GM18517 (cell line): ENCODE results near the gene MMAB.
A peak's percentile ranks its signal among the peaks of the same experiment; 100 is the strongest.

Source experiments
- ATAC-seq: cut with Tn5 transposase; IDR thresholded peaks from one replicate; pipeline ENCODE4 v1.9.1; 2021; ENCODE audit warnings: mild to moderate bottlenecking, moderate library complexity; ENCODE audit not compliant: unreplicated experiment

Gene MMAB

DNA sequence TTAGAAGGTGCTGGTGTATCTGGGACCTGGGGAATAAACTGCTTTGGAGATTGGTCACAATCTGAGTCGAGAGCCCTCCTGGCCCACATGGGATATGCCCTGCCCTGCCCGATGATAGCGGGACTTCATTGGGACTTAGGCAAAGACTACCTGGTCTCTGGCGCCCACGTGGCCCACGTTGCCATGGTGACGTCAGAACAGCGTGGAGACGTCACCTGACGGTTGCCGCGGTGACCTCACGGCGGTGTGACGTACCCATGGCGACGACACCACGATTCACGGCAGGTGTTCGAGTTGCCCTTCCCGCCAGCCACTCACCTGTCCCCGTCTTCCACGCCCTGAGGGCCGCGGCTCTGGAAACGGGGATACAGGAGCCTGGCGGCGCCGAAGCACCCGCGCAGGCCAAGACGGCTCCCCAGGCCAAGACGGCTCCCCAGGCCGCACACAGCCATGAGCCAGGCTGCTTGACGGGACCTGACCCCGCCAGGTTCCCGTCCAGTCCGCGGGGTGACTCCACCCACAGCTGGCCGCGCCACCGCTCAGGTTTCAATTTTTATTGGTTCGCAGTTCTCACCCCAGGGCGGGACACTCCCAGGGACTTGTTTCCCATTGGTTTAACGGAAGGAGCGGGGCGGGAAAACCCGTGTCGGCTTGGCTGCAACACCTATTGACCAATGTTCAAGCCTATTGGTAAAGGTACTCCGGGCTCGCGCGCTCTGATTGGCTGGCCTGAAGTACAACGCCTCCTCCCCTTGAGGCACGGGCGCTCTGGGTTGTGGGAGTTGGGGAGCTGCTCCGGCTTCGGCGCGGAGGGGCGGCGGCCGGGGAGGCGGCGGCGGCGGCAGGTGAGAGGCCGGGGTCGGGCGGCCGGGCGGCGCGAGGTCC lies at the start of gene MMAB, which contains the start of gene MVK:
MMAB (minus strand) TSS at position 476 of the 885 bp plus-strand sequence; CDS start at position 452, 24 bp downstream.
MVK (plus strand) TSS at position 766 of the 885 bp plus-strand sequence. CDS start 1,029 bp downstream, outside the sequence.
- ATAC-seq = peak; percentile 95

DNA sequence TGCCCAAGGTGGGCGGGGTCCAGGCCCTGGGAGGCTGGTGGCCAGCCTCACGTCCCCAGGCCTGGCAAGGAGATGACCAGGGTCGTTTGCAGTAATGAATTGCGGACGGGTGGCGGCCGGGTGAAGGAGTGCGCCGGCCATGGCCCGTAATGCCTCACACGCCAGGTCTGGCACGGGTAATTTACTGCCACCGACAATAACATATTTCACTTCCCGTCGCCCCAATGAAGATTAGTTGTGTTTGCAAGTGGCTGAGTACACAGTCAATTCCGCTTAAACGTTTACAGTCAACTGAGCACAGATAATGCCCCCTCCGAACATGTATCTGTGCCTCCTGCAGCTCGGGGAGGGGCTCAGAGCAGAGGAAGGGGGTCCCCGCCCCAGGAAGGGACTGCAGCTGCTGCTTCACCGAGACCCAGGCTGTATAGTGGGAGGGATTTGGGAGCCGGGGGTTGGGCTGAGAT lies 48.6 kb upstream of the MMAB start:
- ATAC-seq = no peak

DNA sequence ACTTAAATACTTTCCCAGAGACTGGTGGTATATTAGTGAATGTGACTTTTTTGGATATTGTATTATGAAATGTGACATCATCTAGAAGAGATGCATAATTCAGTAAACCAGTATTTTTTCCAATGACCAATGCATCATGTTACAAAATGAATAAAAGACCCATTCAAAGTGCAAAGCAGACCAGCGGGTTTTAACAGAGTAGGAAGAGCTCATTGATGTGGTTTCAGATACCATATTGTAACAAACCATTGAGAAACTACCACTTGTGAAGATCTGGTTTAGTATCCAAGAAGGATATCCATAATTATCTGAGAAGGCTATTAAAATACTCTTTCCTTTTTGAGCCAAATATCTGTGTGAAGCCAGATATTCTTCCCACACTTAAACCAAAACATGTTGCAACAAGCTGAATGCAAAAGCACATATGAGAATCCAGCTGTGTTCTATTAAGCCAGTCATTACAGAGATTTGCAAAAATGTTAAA lies 47.9 kb upstream of the MMAB start:
- ATAC-seq = no peak

DNA sequence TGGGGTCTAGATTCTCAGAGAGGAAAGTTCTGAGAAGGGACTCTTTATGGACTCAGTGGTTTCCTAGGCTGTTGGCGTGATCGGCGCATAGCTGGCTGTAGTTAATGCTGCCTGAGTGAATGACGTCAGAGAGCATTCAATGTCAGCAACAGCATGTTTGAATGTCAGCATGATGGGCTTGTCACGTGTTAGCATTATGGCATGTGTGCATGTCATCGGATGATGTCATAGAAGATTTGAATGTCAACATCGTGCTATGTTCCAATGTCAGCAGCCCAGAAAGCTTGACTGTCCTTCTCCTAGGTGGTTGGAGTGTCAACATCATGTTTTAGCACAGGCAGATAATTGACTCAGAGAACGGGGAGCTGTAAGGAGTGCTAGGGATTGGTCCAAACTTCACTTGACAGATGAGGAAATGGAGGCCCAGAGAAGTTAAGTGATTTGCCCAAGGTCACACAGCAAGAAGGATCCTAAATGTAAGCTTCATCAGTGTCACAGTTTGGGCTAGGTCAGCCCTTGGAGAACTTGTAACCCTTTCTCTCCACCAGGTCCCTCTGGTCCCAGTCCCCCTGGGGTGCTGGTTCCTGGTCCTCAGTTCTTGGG lies 45.8 kb upstream of the MMAB start:
- no peak for ATAC-seq

DNA sequence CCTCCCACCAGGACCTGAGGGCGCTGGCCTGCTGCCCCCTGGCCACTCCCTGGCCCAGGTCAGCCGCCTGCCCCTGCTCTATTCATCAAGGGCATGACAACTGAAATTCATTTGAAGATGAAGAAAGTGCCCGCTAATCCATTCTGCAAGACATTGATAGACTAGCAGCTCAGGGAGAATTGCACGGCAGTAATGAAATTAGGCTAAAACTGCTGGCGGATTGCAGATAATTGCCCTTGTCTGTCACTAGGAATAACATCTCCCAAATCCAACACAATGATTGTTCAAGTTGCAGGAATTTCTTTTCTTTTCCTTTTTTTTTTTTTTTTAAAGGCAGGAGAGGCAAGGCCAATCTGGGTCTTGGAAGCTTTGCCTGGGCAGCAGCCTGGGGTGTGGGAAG lies 44.8 kb upstream of the MMAB start:
- no peak for ATAC-seq

DNA sequence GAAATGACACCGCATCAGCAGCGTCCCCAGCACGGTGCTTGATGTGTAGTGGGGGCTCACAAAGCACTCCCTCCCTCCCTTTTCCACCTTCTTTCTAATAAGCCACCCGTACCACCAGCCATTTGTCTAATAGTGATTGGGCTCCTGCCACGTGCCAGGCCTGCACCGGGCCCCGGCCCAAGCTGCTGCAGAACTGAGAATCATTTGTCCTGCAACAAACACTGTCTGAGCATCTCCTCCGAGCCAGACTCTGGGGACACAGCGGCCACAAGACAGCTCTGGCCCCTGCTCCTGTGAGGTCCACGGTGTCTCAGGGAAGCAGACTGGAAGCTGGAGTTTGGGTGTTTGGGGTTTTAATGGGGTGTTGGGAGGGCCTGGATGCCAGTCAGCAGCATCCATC lies 44.2 kb upstream of the MMAB start:
- ATAC-seq = no peak

DNA sequence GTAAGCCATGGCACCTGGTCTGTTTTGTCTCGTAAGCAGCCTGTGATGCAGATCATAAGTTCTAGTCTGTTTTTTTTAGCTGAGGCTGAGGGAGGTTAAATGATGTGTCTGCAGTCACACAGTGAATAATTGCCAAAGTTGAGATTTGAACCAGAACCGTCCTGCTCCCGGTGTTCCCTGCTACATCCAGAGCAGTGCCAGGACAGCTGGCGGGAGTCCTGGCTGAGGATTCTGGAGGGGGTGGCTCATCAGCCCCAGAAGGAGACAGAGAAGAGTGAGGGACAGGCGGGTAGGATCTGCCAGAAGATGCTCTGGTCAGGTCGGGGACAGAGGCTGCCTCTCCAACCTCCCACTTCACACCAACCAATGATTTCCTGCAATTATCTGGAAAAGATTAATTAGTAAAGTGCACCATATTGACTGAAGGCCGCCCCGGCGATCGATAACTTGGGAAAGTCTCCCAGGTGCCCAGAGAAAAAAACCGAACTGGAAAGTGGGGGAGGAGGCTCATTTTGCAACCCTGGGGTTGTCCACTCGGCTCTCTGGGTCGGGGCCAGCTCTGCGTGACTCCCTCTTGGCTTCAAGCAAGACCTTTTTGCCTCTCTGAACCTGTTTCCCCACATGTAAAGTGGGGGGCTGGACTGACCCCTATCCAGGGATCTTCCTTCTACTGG lies 42.4 kb upstream of the MMAB start:
- ATAC-seq = no peak

DNA sequence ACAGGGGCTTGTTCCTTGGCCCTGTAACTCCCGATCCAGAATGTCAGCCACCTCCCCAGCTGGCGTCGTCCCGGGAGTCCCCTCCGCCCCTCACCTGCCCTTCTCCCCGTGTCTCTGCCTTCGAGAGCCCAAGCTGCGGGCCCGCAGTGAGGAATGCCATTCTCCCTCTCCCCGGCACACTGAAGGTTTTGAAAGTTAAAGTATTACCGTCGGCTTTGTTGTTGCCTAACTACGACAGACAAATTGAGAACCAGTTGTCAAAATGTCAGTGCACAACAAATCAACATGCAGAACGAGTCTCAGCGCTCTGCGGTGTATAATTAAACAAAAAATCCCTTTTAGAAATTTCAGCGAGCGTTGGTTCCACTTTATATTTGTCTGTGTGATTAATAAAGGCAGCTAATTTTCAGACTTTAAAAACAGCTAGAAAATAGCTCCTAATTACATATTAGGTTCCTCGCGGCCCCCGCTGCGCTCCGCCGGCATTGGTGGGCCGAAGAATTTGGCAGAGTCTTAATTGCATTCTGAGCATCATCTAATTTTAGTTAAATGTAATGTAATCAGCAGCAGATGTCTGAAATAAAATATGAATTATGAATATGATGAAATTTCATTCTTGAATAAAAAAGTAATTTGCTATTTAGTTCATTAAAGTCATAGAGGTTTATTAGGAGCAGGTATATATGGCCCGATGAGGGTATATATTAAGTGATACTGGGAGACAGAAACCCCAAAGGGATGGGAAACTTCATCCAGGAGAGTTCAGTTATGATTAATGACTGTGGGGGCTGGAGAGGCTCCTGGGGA lies 40.5 kb upstream of the MMAB start:
- ATAC-seq = no peak

DNA sequence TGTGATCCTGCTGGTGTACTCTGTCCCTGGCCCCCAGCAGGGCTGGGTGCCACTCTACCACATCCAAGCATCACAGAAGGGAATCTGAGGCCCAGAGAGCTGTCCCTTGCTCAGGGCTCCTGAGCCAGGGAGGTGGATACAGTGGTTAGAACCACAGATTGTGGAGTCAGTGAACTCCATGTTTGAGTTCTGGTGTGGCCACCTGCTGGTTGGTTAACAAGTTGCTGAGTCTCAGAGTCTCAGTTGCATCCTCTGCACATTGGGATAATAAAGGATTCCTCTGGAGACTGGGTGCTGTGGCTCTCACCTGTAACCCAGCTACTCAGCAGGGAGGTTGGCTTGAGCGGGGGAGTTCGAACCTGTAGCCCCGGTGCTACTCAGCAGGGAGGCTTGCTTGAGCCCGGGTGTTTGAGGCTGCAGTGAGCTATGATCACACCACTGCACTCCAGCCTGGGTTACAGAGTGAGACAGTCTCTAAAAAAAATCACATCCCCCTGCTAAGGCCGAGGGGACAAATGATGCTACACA lies 39.7 kb upstream of the MMAB start:
- ATAC-seq = no peak

DNA sequence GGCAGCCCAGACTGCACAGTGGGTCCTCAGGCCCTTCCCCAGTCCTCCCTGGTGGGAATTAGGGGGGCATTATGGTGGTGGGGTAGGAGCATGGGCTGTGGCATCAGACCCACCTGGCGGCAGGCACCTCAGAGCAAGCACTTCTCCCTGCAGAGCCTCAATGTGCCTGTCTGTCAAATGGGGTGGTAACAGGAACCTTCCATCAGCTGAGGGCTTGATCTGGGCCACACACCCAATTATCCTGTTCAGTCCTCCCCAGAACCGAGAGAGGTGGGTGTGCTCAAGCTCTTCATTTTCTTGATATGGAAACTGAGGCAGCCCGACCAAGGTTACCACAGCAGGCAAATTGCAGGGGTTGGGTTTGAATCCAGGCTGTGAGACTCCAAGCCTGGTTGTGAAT lies 38.7 kb upstream of the MMAB start:
- no peak for ATAC-seq

DNA sequence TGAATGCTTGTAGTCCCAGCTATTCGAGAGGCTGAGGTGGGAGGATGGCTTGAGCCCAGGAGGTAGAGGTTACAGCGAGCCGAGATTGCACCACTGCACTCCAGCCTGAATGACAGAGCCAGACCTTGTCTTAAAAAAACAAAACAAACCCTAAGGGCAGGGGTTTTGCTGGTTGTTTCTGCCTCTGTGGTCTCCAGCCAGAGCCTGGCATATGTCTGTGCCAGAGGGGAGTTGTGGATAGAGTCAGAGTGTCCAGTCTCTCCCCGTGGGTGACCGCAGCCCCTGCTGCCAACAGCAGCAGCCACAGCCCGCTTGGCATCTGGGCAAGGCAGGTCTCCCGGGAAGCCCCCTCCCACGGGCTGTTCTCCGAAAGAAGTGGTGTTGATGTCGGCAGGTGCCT lies 37.9 kb upstream of the MMAB start:
- no peak for ATAC-seq

DNA sequence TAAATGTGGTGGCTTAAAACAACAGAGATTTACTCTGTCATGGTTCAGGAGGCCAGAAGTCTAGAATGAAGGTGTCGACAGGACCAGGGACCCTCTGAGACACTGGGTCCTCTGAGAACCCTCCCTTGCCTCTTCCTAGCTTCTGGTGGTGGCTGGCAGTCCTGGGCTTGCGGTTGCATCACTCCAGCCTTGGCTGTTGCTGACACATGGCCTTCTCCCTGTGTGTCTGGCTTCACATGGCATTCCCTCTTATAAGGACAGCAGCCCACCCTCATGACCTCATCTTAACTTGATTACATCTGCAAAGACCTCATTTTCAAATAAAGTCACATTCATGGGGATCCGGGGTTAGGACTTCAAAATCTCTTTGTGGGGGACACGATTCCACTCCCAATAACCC lies 37.2 kb upstream of the MMAB start:
- ATAC-seq = no peak

DNA sequence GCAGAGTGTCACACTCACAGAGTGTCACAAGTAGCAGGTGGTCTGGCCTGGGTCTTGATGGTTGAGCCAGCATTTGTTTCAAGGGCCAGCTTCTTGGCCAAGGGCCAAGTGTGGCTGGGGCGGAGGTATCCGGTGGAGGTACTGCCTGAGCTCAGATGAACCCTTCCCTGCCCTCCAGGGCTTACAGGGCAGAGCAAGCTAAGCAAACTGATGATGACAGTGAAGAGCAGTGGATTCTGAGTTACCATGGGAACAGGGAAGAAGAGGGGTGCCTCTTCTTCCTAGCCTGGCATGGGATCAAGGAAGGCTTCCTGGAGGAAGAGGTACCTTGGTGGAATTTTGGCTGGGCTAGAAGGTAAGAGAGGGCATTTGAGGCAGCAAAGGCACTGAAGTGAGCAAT lies 36.0 kb upstream of the MMAB start:
- ATAC-seq = no peak

DNA sequence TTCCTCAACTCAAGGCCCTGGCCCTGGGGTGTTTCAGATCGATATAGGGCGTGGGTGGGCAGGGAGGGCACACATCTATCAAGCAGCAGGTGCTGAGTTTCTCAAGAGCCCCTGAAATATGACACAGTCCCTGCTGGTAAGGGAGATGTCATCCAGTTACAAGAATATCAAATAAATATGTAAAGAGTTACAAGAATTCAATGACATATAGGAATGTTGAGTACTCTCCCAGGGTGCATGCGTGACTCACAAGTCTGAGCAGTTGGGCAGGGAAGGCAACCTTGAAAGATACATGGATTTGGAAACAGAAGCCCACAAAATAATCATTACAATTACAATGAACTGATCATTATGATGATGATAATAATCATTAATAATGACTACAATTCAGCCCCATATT lies 35.5 kb upstream of the MMAB start:
- no peak for ATAC-seq

DNA sequence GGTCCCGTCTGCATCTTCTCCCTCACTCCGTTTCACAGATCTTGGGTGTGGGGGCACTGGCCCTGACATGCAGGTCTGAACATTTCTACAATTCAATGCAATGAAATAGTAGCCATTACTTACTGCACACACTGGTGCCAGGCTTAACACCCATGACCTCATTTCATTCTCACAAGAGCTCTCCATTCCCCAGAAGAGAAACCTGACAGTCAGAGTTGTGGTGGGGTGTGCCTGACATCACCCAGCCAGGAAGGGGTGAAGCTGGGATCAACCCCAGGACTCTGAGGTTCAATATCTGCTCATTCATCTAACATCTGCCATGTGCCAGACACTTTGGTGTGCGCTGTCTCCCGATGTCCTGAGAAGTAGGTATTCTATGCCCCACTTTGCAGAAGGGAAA lies 35.0 kb upstream of the MMAB start:
- ATAC-seq = no peak

DNA sequence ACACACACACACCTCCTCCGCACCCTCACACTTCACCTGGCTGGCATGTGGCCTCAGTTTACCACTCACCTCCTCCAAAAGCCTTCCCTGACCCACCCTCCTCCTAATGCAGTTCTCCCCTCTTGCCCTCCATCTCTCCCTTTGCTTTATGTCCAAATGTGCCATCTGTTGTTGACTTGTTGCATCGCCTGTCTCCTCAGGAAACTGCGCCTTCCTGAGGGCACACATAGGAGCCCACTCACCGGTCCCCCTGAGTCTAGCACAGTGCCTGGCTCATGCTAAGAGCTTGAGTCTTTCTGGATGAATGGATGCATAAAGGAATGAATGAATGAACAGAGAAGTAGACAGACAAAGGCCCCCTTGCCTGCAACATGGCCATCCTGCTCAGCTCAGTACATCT lies 34.3 kb upstream of the MMAB start:
- no peak for ATAC-seq

DNA sequence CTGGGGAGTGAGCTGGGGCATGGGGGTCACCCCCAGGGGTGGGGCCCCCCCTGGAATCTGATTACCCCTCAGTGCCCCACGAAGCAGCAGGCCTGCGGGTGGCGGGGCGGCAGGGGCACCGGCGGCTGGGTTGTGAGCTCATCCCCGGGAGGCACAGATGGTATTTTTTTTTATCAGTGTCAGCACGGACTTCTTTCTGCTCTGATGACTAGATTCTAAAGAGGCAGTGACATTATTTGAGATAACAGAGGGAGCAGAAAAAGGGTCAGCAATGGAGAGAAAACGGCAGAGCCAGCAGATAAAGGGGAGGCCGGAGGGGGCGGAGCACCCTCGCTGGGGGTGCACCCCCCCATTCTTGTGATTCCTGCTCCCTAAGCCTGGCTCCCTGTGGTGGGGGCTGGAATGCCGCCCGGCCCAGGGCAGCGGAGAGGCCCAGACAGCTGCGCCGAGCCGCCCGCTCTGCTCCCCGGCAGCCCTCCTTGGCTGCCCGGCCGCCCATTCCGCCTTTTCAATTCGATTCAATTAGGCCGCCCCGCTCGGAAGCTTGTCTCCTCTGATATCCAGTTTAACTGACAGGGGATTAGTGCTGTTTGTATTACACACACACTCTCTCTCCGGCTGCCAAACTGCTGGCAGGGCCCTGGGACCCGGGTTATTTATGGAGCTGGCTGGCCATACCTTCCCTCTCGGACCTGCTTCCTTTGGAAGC lies 33.2 kb upstream of the MMAB start:
- no peak for ATAC-seq

DNA sequence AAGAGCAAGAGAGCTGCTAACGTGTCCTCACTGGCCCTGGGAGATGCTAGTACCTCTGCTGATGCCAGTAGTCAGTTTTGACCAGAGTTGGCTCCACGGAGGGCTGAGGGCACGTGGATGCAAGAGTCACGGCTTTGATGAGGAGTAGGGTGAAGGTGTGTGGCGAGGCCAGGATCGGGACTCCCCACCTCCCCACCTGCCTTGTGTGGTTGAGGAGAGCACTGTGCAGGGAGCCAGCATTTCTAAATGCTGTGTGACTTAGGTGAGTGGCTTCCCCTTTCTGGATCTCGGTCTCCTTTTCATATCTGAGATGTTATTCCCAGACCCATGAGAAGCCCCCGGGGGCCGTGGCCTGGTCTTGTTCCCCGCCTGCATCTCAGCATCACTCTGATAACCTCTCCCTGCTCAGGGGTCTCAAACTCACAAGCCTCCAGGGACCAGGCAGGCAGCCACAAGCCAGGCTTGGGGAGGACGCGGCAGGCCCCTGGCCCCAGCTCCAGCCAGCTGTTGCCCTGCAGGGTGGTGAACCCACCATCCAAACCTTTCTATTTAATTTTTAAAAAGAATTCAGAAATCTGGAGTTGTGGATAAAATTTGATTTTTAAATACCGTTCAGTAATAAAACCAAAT lies 32.4 kb upstream of the MMAB start:
- ATAC-seq = no peak

DNA sequence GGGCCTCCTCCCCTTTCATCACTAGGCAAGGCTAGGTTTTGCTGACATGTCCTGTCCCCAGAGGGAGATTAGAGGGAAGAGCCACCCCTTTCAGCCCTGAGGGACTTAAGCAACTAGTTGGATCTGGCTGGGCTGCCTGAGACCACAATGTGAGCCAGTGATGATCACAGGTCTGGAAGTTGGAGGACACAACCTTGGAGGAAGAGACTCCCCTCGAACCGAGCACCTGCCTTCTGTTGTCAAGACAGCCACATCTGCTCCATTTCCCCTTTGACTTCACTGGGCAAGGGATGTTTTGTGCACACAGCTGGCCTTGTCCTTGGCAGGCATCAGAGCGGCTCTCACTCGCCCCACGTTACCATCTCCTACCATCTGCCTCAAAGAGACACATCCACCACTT lies 31.7 kb upstream of the MMAB start:
- ATAC-seq = no peak
